HepG2 (cell line): ENCODE data around the gene ZNF618. TPM values are rescaled to one million over a fixed set of nuclear protein-coding genes. Genes with fewer than 3 reads are reported as not detected.

ENCODE experiments used
- ARID2 ChIP-seq: sonication (generic); formaldehyde crosslinking; IDR thresholded peaks from 2 replicates; pipeline ENCODE4 v1.8.1; 2022; ENCODE audit warnings: mild to moderate bottlenecking, missing genetic modification reagents, borderline replicate concordance
- KLF6 ChIP-seq: IDR thresholded peaks from 2 replicates; pipeline ENCODE4 v1.8.0; 2016; ENCODE audit warnings: missing biosample characterization, missing genetic modification reagents
- SNRNP70 ChIP-seq: fragments of 200-400 bp; formaldehyde crosslinking; IDR thresholded peaks from 2 replicates; pipeline ENCODE4 v1.6.1; 2017; ENCODE audit warnings: mild to moderate bottlenecking, low read depth, low read length, moderate library complexity
- TBX2 ChIP-seq: sonication (generic); formaldehyde crosslinking; IDR thresholded peaks from 2 replicates; pipeline ENCODE4 v1.5.0; 2020; ENCODE audit warnings: missing genetic modification reagents, mild to moderate bottlenecking, borderline replicate concordance
- ZBTB3 ChIP-seq: sonication (generic); formaldehyde crosslinking; IDR thresholded peaks from 2 replicates; pipeline ENCODE4 v1.4.0; 2020; ENCODE audit warnings: low read depth, mild to moderate bottlenecking, moderate library complexity, missing genetic modification reagents, borderline replicate concordance
- ZNF34 ChIP-seq: sonication (generic); formaldehyde crosslinking; IDR thresholded peaks from 2 replicates; pipeline ENCODE4 v1.4.0; 2020; ENCODE audit warnings: mild to moderate bottlenecking, missing genetic modification reagents, borderline replicate concordance
- ZNF414 ChIP-seq: sonication (generic); formaldehyde crosslinking; IDR thresholded peaks from 2 replicates; pipeline ENCODE4 v1.5.0; 2020; ENCODE audit warnings: missing genetic modification reagents
- ZNF709 ChIP-seq: sonication (generic); formaldehyde crosslinking; IDR thresholded peaks from 2 replicates; pipeline ENCODE4 v1.5.0; 2020; ENCODE audit warnings: mild to moderate bottlenecking, missing genetic modification reagents
- polyA plus RNA-seq, 8 experiments: library from polyadenylated mRNA; depleted of rRNA in 3 of 8; stranded (reverse) in 7 of 8; unstranded in 1 of 8; fragments of >200 nt; fragmentation: Illumina TruSeq in 4 of 8; extraction: Trizol in 4 of 8; gene quantifications; 2 replicates each; pipeline versions ENCODE4 v1.2.1 to v1.2.3, GENCODE V29; 2011 to 2016; ENCODE audit warnings: low read depth in 4 of 8, missing spikeins in 1 of 8, mixed read lengths in 1 of 8; ENCODE audit not compliant: insufficient read depth in 1 of 8
- total RNA-seq, 5 experiments: library from RNA; depleted of rRNA; stranded (reverse); fragments of >200 nt; fragmentation: Illumina TruSeq; extraction: Trizol; gene quantifications; 2 replicates each; pipeline ENCODE4 v1.2.3, GENCODE V29; 2016; ENCODE audit warnings: low read depth in 1 of 5
- TF ChIP-seq, protein P1 (sequence below), 2 experiments: sonication (generic) in 1 of 2; formaldehyde crosslinking in 1 of 2; IDR thresholded peaks; 2 replicates each; pipeline versions ENCODE4 v1.4.0 to v1.6.1; 2018 to 2020; ENCODE audit warnings: missing genetic modification reagents in 2 of 2, borderline replicate concordance in 1 of 2, low read depth in 1 of 2, mild to moderate bottlenecking in 1 of 2, missing biosample characterization in 1 of 2
- TF ChIP-seq, protein P2 (sequence below): sonication (generic); formaldehyde crosslinking; IDR thresholded peaks from 2 replicates; pipeline ENCODE4 v1.9.0; 2022; ENCODE audit warnings: low read depth, missing genetic modification reagents
- TF ChIP-seq, protein P3 (sequence below), 2 experiments: IDR thresholded peaks; 2 replicates each; pipeline ENCODE4 v1.6.1; 2011 to 2012; ENCODE audit warnings: low read length in 2 of 2, borderline replicate concordance in 1 of 2, low read depth in 1 of 2, mild to moderate bottlenecking in 1 of 2, moderate library complexity in 1 of 2
- TF ChIP-seq, protein P4 (sequence below): sonication (generic); formaldehyde crosslinking; IDR thresholded peaks from 2 replicates; pipeline ENCODE4 v1.9.0; 2021; ENCODE audit warnings: missing genetic modification reagents, mild to moderate bottlenecking, borderline replicate concordance
- TF ChIP-seq, protein P5 (sequence below): sonication (generic); formaldehyde crosslinking; IDR thresholded peaks from 2 replicates; pipeline ENCODE4 v1.8.0; 2022; ENCODE audit warnings: missing genetic modification reagents, mild to moderate bottlenecking, borderline replicate concordance

The ZNF618 gene
- total and polyA plus RNA-seq, 2 of the 13 experiments (the other 11 are each of a cell fraction or from before 2014, with no cell fraction given) = 0.07 TPM

GRCh38 chr9:114082017-114082762 is 206.1 kb downstream of the ZNF618 start (continued):
- TF ChIP-seq, protein P1, sequence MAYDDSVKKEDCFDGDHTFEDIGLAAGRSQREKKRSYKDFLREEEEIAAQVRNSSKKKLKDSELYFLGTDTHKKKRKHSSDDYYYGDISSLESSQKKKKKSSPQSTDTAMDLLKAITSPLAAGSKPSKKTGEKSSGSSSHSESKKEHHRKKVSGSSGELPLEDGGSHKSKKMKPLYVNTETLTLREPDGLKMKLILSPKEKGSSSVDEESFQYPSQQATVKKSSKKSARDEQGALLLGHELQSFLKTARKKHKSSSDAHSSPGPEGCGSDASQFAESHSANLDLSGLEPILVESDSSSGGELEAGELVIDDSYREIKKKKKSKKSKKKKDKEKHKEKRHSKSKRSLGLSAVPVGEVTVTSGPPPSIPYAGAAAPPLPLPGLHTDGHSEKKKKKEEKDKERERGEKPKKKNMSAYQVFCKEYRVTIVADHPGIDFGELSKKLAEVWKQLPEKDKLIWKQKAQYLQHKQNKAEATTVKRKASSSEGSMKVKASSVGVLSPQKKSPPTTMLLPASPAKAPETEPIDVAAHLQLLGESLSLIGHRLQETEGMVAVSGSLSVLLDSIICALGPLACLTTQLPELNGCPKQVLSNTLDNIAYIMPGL (CRISPR knock-in tag; IDR thresholded peaks at IDR 0.05; ENCODE audit: borderline replicate concordance in 1 of 2, low read depth in 1 of 2) = peak; percentile 74 to 77; a peak in 3 of 4 replicates
- TF ChIP-seq SNRNP70 (no peak), ZNF709 (CRISPR knock-in tag) (peak; percentile 83; the same call in 1 of the 2 replicates), TBX2 (CRISPR knock-in tag) (peak; percentile 73; the same call in 1 of the 2 replicates), ZBTB3 (CRISPR knock-in tag) (no peak), ZNF34 (CRISPR knock-in tag) (peak; percentile 70; the same call in 1 of the 2 replicates), ZNF414 (CRISPR knock-in tag) (0 out of 2 replicates have a peak, but pooled peaks have one; percentile 44), ARID2 (CRISPR knock-in tag) (no peak; the same call in 1 of the 2 replicates), KLF6 (CRISPR knock-in tag) (peak; percentile 65; the same call in 1 of the 2 replicates)
- TF ChIP-seq, protein P2, sequence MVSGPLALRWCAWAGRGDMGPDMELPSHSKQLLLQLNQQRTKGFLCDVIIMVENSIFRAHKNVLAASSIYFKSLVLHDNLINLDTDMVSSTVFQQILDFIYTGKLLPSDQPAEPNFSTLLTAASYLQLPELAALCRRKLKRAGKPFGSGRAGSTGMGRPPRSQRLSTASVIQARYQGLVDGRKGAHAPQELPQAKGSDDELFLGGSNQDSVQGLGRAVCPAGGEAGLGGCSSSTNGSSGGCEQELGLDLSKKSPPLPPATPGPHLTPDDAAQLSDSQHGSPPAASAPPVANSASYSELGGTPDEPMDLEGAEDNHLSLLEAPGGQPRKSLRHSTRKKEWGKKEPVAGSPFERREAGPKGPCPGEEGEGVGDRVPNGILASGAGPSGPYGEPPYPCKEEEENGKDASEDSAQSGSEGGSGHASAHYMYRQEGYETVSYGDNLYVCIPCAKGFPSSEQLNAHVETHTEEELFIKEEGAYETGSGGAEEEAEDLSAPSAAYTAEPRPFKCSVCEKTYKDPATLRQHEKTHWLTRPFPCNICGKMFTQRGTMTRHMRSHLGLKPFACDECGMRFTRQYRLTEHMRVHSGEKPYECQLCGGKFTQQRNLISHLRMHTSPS (CRISPR knock-in tag) = no peak
- TF ChIP-seq, protein P3, sequence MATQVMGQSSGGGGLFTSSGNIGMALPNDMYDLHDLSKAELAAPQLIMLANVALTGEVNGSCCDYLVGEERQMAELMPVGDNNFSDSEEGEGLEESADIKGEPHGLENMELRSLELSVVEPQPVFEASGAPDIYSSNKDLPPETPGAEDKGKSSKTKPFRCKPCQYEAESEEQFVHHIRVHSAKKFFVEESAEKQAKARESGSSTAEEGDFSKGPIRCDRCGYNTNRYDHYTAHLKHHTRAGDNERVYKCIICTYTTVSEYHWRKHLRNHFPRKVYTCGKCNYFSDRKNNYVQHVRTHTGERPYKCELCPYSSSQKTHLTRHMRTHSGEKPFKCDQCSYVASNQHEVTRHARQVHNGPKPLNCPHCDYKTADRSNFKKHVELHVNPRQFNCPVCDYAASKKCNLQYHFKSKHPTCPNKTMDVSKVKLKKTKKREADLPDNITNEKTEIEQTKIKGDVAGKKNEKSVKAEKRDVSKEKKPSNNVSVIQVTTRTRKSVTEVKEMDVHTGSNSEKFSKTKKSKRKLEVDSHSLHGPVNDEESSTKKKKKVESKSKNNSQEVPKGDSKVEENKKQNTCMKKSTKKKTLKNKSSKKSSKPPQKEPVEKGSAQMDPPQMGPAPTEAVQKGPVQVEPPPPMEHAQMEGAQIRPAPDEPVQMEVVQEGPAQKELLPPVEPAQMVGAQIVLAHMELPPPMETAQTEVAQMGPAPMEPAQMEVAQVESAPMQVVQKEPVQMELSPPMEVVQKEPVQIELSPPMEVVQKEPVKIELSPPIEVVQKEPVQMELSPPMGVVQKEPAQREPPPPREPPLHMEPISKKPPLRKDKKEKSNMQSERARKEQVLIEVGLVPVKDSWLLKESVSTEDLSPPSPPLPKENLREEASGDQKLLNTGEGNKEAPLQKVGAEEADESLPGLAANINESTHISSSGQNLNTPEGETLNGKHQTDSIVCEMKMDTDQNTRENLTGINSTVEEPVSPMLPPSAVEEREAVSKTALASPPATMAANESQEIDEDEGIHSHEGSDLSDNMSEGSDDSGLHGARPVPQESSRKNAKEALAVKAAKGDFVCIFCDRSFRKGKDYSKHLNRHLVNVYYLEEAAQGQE (IDR thresholded peaks at IDR 0.05; ENCODE audit: borderline replicate concordance in 1 of 2, low read depth in 1 of 2, low read length in 2 of 2) = peak in 1 of 2 experiments; percentile 61; a peak in 1 of 4 replicates
- TF ChIP-seq, protein P4, sequence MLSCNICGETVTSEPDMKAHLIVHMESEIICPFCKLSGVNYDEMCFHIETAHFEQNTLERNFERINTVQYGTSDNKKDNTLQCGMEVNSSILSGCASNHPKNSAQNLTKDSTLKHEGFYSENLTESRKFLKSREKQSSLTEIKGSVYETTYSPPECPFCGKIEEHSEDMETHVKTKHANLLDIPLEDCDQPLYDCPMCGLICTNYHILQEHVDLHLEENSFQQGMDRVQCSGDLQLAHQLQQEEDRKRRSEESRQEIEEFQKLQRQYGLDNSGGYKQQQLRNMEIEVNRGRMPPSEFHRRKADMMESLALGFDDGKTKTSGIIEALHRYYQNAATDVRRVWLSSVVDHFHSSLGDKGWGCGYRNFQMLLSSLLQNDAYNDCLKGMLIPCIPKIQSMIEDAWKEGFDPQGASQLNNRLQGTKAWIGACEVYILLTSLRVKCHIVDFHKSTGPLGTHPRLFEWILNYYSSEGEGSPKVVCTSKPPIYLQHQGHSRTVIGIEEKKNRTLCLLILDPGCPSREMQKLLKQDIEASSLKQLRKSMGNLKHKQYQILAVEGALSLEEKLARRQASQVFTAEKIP (CRISPR knock-in tag) = no peak
- TF ChIP-seq, protein P5, sequence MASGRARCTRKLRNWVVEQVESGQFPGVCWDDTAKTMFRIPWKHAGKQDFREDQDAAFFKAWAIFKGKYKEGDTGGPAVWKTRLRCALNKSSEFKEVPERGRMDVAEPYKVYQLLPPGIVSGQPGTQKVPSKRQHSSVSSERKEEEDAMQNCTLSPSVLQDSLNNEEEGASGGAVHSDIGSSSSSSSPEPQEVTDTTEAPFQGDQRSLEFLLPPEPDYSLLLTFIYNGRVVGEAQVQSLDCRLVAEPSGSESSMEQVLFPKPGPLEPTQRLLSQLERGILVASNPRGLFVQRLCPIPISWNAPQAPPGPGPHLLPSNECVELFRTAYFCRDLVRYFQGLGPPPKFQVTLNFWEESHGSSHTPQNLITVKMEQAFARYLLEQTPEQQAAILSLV (CRISPR knock-in tag) = no peak
